ENCODE data around the gene OGN. TPM values are rescaled to one million over a fixed set of nuclear protein-coding genes. Genes with fewer than 3 reads are reported as not detected.

OGN gene
- total RNA-seq, 2 experiments from 2014 or later, result not detected

- Mint-ChIP-seq H3K27me3 (no peaks in the 10 kb centered on the region), H3K36me3 (ENCODE audit: low read depth) (peaks cover 40% of the 10 kb centered on the region), H3K4me1 (no peaks in the 10 kb centered on the region), H3K27ac (no peak overlapping the region), H3K9me3 (ENCODE audit: low read depth) (peaks cover 3% of the 10 kb centered on the region), H3K4me3 (no peak overlapping the region)
- ChIA-PET CTCF (no interaction called here), POLR2A (no interaction called here)
- DNase-seq (no peak), ATAC-seq (no peak)
- intact Hi-C loops (cut with DNase I, micrococcal nuclease), result no loop called here
Observed at GRCh38 chr9:92341578-92341977, 62.8 kb downstream of the OGN start.

DNA sequence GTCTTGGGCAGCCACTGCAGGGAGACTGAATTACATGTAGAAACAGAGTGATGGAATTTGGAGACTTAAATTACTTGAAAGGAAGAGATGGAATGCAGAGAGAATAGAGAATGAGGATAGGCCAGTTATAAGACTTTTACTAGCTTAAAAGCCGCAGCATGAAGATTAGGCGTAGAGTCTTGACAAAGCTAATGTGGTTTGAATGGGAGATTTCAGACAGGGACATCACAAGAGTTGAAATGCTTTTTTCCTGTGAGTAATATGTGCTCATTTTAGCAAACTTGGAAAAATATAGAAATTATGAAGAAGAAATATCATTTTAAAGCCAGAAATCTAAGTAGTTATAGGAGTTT lies 71.1 kb downstream of the OGN start:
- no peak overlapping the region for H3K4me3 Mint-ChIP-seq
- no peaks in the 10 kb centered on the region for H3K27me3 Mint-ChIP-seq
- no peak overlapping the region for H3K27ac Mint-ChIP-seq
- H3K36me3 Mint-ChIP-seq (ENCODE audit: low read depth), result peaks cover 28% of the 10 kb centered on the region
- H3K4me1 Mint-ChIP-seq, result peaks cover 5% of the 10 kb centered on the region
- no peak for ATAC-seq
- intact Hi-C loops (cut with DNase I, micrococcal nuclease), result no loop called here
- no peak for DNase-seq
- POLR2A ChIA-PET, result no interaction called here
- CTCF ChIA-PET, result interaction anchor here (1.0 to 1.3 kb wide), 2 partner anchors 13 to 301 kb away, joined by 3 to 9 read pairs; no protein-coding TSS in a partner anchor
- H3K9me3 Mint-ChIP-seq (ENCODE audit: low read depth), result no peaks in the 10 kb centered on the region

Other genes with a start within 250 kb of the OGN start
- gene IARS1, start 110.9 kb downstream of the OGN start, total RNA-seq, result 100 to 1,000 TPM; 261 to 286 TPM
- gene NOL8, start 79.2 kb downstream of the OGN start, total RNA-seq, result 10 to 100 TPM; 57.7 to 80.2 TPM
- gene CENPP, start 78.6 kb downstream of the OGN start, total RNA-seq, result 10 to 100 TPM; 22.8 to 32.3 TPM
- gene OMD, start 19.9 kb upstream of the OGN start, total RNA-seq, result not detected
- not detected for gene ASPN, start 77.9 kb upstream of the OGN start, total RNA-seq
- not detected for gene ECM2, start 131.4 kb upstream of the OGN start, total RNA-seq

Measured in activated CD4-positive, alpha-beta T cell treated with anti-CD3 and anti-CD28 coated beads for 36 hours (primary cell).